Stimulated activated CD4-positive, alpha-beta T cell treated with anti-CD3 and anti-CD28 coated beads, Interleukin-12 subunit alpha, Interleukin-12 subunit beta, amount 100 ng/mL, for 24 hours (primary cell): ENCODE measurements around the gene ZNF514.
"Not testable (repeated sequence)": the region's sequence is repeated elsewhere in the genome, so short reads cannot be mapped to it uniquely, and the experiment has no call there.

Source experiments
- DNase-seq, 2 experiments: peaks; one replicate each; pipeline ENCODE4 v3.0.0-alpha.2; 2020; ENCODE audit warnings: low read depth in 2 of 2

The ZNF514 gene

DNA sequence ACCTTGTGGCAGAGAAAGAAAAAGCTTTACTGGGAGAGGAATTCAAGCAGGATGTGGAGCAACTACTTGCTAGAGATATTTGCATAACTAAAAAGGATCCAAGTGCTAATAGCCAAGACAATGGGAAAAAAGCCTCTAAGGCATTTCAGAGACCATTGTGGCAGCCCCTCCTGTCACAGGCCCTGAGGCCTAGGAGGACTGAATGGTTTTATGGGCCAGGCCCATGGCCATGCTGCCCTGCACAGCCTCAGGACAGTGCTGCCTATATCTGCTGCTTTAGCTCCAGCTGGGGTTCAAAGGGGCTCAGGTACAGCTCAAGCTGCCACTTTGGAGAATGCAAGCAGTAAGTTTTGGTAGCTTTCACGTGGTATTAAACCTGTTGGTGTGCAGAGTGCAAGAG, 20.9 kb downstream of the ZNF514 start:
- no peak for DNase-seq

DNA sequence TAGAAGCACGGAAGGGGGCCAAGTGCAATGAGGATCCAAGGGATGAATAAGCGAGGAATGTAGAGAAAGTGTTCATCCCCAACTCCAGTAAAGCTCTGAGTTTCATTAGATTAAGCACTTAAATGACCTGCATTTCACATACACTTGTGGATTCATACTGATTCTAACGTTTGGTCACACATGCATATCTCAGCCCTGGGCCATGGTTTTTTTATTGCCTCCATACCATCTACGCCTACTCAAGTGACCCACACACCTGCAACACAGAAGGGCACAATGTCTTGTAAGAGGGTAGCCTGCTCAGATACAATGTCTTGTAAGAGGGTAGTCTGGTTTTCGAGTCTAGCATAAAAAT, 37.5 kb downstream of the ZNF514 start:
- DNase-seq, result no peak

DNA sequence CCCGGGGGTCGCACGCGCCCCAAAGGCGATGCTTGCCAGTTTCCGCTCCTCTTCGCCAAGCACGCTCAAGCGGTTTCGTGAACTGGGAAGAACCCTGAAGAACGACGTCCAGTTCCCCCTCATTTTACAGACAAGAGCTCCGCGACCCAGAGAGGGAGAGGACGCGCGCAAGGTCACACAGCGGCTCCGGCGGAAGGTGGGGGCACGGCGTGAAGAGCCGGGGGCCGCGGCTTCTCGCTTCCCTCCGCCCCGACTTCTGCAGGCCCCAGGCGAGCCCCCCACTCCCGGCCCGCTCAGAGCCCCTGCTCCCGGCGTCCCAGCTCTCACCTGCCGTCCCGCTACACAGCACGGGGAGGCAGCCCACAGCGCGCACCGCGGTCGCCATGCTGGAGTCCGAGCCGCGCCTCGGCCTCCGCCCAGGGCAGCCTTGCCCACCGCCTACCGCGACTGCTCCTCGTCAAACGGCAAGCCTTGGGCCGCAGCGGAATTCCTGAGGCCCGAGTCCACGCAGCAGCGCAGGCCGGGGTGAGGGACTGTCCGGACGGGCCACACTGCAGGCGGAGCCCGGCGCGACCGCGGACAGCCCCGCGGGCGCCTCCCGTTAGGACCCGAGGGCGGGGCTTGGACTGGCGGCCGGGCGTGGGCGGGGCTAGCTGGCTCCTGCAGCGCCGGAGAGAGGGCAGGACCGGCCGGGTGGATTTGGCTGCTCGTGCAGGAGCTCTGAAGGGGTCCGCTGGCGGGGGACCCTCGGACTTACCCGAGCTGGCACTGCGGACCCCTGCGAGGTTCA, 38.0 kb downstream of the ZNF514 start, which contains the start of gene MRPS5:
Gene MRPS5, minus strand, starts transcription at position 402 of the 790 bp plus-strand sequence. Its CDS starts 17 bp downstream, at position 385.
- peak; percentile 78 to 90 for DNase-seq

DNA sequence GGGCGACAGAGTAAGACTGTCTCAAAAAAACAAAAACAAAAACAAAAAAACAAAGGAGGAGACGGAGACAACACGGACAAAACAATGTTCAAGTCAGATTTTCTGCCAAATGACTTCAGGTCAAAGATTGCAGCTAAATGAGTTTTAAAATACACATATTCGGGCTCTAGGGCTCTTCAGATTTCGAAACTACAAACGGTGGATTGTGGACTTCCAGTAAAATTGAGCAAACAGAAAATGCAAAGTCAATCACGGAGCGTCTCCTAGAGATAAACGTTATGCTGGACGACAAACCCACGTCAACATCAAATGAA, 38.6 kb downstream of the ZNF514 start:
- no peak for DNase-seq

DNA sequence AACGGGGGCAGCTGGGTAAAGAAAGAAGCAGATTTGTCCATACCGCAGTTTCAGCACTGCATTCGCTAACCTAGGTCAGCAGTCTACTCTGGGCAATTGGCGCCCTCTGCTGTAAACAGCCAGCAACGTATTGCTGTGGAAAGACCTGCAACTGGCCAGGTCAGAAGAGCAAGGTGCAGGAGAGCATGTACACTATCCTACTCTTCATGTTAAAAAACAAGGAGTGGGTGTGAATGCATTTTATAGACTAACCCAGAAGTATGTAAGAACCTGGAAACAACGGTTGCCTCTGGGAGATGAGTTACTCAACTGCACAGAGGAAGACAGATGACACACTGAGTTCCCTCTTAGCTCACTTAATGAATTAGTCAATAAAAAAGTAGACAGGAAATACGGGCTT, 44.2 kb downstream of the ZNF514 start:
- peak; percentile 14 to 61 for DNase-seq

DNA sequence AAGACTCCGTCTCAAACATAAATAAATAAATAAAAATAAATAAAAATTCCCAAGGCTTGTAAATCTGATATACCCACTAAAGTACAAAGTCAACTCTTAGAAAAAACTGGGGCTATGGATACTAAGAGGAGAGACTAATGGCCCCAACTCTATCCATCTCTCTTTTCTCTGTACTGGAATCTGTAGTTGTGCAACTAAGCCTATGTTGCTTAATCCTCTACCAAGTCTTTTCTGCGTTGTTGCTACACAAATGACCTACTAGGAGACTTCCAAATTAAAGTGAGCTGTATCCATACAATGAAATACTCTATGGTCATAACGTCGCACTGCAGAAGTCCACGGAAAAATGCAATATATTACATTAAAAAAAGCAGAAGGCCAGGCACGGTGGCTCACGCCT, 46.2 kb downstream of the ZNF514 start:
- no peak for DNase-seq

DNA sequence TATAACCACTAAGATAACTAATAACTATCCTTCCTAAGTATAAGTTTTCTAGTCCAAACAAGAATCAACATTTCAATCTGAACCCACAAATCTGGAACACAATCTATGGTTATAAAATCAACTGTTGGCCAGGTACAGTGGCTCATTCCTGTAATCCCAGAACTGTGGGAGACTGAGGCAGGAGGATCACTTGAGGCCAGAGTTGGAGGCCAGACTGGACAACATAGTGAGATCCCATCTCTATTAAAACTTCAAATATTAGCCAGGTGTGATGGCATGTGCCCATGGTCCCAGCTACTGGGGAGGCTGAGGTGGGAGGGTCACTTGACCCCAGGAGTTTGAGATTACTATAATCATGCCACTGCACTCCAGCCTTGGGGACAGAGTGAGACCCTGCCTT, 49.3 kb downstream of the ZNF514 start:
- DNase-seq, result no peak

DNA sequence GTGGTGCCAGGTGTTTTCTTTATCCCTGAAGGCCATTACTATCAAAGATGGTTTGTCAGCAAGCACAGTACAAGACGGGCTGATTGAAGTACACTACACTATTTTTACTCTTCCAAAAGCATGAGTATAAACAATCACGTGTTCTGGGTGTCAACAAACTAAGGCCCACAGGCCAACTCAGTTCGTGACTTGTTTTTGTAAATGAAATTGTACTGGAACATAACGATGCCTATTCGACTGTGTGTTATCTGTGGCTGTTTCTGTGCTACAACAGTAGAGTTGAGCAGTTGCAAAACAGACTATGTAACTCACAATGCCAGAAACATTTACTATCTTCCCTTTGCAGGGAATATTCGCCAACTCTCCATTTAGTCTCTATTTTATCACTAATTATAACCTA, 50.4 kb downstream of the ZNF514 start:
- DNase-seq, result no peak

DNA sequence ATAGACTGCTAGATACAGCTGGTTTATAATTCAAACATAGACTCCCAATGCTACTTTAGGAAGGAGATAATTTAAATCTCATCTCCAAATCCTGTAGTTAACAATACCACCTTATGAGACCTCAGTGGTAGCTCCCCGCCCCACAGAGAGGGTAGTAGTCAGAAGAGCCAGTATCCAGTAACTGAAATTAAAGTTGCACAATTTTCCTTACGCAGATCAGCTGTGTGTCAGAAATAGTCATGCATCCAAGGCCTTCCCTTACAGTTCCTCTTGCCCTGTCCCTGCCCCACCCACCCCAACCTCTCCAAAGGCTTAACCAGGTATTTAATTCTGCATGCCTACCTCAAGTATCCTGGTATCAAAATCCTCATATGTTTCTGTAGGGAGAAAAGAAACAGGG, 53.6 kb downstream of the ZNF514 start:
- DNase-seq, result no peak

DNA sequence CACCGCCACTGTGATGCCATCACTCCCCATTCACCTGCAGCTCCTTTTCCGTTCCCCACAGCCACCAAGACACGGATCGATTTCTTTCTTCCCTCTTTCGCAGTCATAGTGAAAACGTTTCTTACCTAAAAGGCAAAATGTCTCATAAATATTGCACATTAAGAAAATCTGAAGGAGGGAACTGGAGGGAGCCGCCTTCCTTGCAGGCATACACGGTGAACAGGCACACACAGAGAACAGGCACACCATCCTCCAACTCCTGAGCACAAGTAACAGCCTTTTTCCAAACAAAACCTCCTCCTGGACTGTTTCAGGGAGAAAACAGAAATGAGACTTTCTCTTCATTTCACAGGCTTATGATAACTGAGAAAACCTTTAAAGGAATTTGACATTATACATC, 55.0 kb downstream of the ZNF514 start:
- DNase-seq, result no peak

DNA sequence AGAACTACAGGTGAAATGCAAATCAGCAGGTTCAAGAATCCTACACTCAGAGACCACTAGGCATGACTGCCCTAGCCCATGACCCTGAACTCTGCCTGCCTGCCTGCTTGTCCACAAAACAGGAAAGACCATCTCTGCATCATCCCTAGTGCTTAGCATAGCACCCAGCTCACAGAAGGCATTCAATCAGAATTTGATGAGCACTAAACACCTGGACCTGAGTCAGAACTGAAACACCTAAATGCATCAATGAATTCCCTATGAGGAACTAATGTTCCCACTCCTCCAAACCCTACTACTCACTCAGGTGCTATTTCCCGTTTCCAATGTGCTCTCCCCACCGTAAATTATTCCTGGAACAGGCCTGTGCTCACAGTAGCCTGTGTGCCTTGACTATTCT, 59.7 kb downstream of the ZNF514 start:
- DNase-seq, result no peak

DNA sequence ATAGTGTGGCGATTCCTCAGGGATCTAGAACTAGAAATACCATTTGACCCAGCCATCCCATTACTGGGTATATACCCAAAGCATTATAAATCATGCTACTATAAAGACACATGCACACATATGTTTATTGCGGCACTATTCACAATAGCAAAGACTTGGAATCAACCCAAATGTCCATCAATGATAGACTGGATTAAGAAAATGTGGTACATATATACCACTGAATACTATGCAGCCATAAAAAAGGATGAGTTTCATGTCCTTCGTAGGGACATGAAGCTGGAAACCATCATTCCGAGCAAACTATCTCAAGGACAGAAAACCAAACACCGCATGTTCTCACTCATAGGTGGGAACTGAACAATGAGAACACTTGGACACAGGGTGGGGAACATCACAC, 61.4 kb downstream of the ZNF514 start:
- DNase-seq, result not testable (repeated sequence)
